GM23248 (cell line): ENCODE results near the gene INHBB.
A peak's percentile ranks its signal among the peaks of the same experiment; 100 is the strongest.

Source experiments
- EZH2 ChIP-seq: fragments of 200-600 bp; sonication (generic); IDR thresholded peaks from 2 replicates; pipeline ENCODE4 v1.6.1; 2018; ENCODE audit warnings: antibody characterized with exemption, mild to moderate bottlenecking; ENCODE audit not compliant: insufficient read depth, poor library complexity, severe bottlenecking
- EZH2phosphoT487 ChIP-seq: fragments of 200-600 bp; sonication (generic); IDR thresholded peaks from 2 replicates; pipeline ENCODE4 v1.6.1; 2018; ENCODE audit warnings: antibody characterized with exemption, moderate library complexity, mild to moderate bottlenecking, low read depth; ENCODE audit not compliant: insufficient read depth

- no peak for TF ChIP-seq EZH2
- TF ChIP-seq EZH2phosphoT487 = 0 out of 2 replicates have a peak, but pooled peaks have one; percentile 11
Measured at GRCh38 chr2:120346026-120346666, at the start of gene INHBB.
